NB4 (cell line): Measurements from ENCODE around the gene GAPVD1.

Source experiments
- DNase-seq: peaks from one replicate; pipeline ENCODE4 v3.0.0; 2010; ENCODE audit warnings: low read depth
- H3K4me3 ChIP-seq: one replicate; pipeline ENCODE4 v1.5.1; 2011; ENCODE audit warnings: mild to moderate bottlenecking, low read depth, low read length, moderate library complexity
- CTCF ChIP-seq: IDR thresholded peaks from one replicate; pipeline ENCODE4 v1.5.1; 2012; ENCODE audit warnings: low read depth, low read length
- MYC ChIP-seq: IDR thresholded peaks from 2 replicates; pipeline ENCODE4 v1.6.1; 2011; ENCODE audit warnings: low read depth, low read length
- POLR2A ChIP-seq: IDR thresholded peaks from 2 replicates; pipeline ENCODE4 v1.6.1; 2011; ENCODE audit warnings: mild to moderate bottlenecking; ENCODE audit not compliant: insufficient read length; ENCODE audit errors: extremely low read depth
- TF ChIP-seq, protein P1 (sequence below): IDR thresholded peaks from 2 replicates; pipeline ENCODE4 v1.6.1; 2011; ENCODE audit warnings: low read depth, low read length

GAPVD1 gene

GRCh38 chr9:125321496-125321895, 59.9 kb downstream of the GAPVD1 start:
- no peak overlapping the region for H3K4me3 ChIP-seq
- TF ChIP-seq POLR2A: no peak
- TF ChIP-seq, protein P1, sequence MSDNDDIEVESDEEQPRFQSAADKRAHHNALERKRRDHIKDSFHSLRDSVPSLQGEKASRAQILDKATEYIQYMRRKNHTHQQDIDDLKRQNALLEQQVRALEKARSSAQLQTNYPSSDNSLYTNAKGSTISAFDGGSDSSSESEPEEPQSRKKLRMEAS: no peak
- no peak for DNase-seq

DNA sequence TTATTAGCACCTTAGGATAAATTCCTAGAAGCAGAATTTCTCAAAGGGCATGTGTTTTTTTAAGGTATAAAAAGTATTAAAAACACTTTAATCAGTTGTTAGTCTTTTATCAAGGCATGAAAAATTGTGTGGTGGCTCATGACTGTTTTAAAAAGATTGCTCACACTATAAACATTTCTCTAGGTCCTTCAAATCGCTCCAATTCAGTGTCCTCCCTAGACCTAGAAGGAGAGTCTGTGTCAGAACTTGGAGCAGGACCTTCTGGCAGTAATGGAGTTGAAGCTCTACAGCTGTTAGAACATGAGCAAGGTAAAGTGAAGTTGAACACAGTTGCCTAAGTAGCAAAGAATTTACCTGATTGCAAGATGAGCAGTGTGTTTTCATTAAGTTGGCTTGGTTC, 62.0 kb downstream of the GAPVD1 start:
- TF ChIP-seq CTCF (no peak), MYC (no peak), POLR2A (no peak)
- TF ChIP-seq, protein P1: no peak
- no peak for DNase-seq
- no peak overlapping the region for H3K4me3 ChIP-seq

DNA sequence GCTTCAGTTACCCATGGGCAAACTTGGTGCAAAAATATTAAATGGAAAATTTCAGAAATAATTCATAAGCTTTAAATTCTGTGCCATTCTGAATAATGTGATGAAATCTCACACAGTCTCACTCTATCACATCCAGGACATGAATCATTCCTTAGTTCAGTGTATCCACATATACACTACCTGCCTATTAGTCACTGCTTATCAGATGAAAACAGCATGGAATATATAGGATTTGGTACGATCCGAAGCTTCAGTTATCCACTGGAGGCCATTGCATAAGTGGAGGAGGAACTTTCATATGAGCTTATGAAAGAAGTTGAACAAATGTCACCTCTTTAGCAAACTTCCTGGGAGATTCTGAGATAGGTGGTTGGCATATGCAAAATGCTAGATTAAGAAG, 64.2 kb downstream of the GAPVD1 start:
- no peak for DNase-seq
- no peak overlapping the region for H3K4me3 ChIP-seq
- TF ChIP-seq CTCF (no peak), MYC (no peak), POLR2A (no peak)
- TF ChIP-seq, protein P1: no peak

- TF ChIP-seq, protein P1: no peak
- TF ChIP-seq POLR2A: no peak
- TF ChIP-seq CTCF: no peak
- TF ChIP-seq MYC: no peak
- no peak for DNase-seq
- H3K4me3 ChIP-seq: no peak overlapping the region
These were observed 68.4 kb downstream of the GAPVD1 start for GRCh38 chr9:125329978-125330377.

DNA sequence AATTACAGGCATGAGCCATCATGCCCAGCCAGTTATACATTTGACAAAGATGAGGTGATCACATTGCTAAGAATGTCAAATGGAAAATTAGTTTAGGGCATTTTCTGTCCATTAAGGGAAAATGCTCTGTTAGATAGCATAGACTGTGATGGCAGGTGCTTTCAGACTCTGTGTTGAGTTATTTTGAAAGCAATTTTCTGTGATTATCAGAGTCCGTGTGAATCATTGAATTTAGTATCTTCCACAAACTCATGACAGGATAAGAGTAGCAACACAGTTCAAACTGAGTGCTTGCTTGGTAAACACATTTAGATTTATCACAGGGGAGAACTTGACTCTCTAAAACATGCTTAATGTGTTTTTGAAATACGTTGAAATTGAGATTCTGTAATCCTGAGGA, 69.0 kb downstream of the GAPVD1 start:
- no peak for DNase-seq
- TF ChIP-seq POLR2A: no peak
- no peak overlapping the region for H3K4me3 ChIP-seq

- H3K4me3 ChIP-seq: no peak overlapping the region
These were observed 70.9 kb downstream of the GAPVD1 start for GRCh38 chr9:125332527-125332926.

More at GRCh38 chr9:125332527-125332926, 70.9 kb downstream of the GAPVD1 start:
- no peak for TF ChIP-seq MYC
- TF ChIP-seq CTCF: no peak
- no peak for TF ChIP-seq POLR2A
- TF ChIP-seq, protein P1: no peak
- peak; percentile 5 for DNase-seq
